GM23338 (cell line): ENCODE data around the gene RCSD1. TPM values are rescaled to one million over a fixed set of nuclear protein-coding genes. Genes with fewer than 3 reads are reported as not detected.

Source experiments
- ATAC-seq: fragments of 200-7000 bp; cut with Tn5 transposase; 3 replicates; pipeline ENCODE4 v1.9.1; 2020
- DNase-seq: peaks from one replicate; pipeline ENCODE4 v3.0.0-alpha.2; 2015; ENCODE audit warnings: low spot score
- H2AFZ ChIP-seq: fragments of 200-600 bp; sonication (generic); 2 replicates; pipeline ENCODE4 v1.8.0; 2016; ENCODE audit warnings: antibody characterized with exemption, mild to moderate bottlenecking, moderate library complexity
- H3F3A ChIP-seq: fragments of 200-600 bp; sonication (generic); replicated peaks from 2 replicates; pipeline ENCODE4 v1.8.0; 2017; ENCODE audit warnings: antibody characterized with exemption, mixed run types, low read depth
- H3K27ac ChIP-seq: fragments of 200-600 bp; sonication (generic); 2 replicates; pipeline ENCODE4 v1.6.1; 2016; ENCODE audit warnings: low read depth
- H3K27me3 ChIP-seq: fragments of 200-600 bp; sonication (generic); 2 replicates; pipeline ENCODE4 v1.8.0; 2016; ENCODE audit warnings: mild to moderate bottlenecking, mixed run types, moderate library complexity; ENCODE audit not compliant: insufficient read depth
- H3K36me3 ChIP-seq: fragments of 200-600 bp; sonication (generic); 2 replicates; pipeline ENCODE4 v1.8.0; 2016; ENCODE audit warnings: mild to moderate bottlenecking; ENCODE audit not compliant: insufficient read depth
- H3K4me1 ChIP-seq: fragments of 200-600 bp; sonication (generic); 2 replicates; pipeline ENCODE4 v1.8.0; 2016; ENCODE audit warnings: mild to moderate bottlenecking, moderate library complexity; ENCODE audit not compliant: insufficient read depth
- H3K4me2 ChIP-seq: fragments of 200-600 bp; sonication (generic); 2 replicates; pipeline ENCODE4 v1.7.1; 2017; ENCODE audit warnings: mixed run types
- H3K4me3 ChIP-seq: fragments of 200-600 bp; sonication (generic); 2 replicates; pipeline ENCODE4 v1.6.1; 2016; ENCODE audit warnings: mixed run types
- H3K79me2 ChIP-seq: fragments of 200-600 bp; sonication (generic); replicated peaks from 2 replicates; pipeline ENCODE4 v1.8.0; 2017; ENCODE audit warnings: mild to moderate bottlenecking; ENCODE audit not compliant: insufficient read depth
- H3K9me2 ChIP-seq: fragments of 200-600 bp; sonication (generic); 2 replicates; pipeline ENCODE4 v1.8.0; 2017; ENCODE audit not compliant: insufficient read depth
- H4K20me1 ChIP-seq: fragments of 200-600 bp; sonication (generic); replicated peaks from 2 replicates; pipeline ENCODE4 v1.8.0; 2017; ENCODE audit warnings: mild to moderate bottlenecking; ENCODE audit not compliant: insufficient read depth
- H3K27ac Mint-ChIP-seq: 2 replicates; pipeline ENCODE4 v1.8.0; 2020; ENCODE audit warnings: inconsistent platforms, mild to moderate bottlenecking, moderate library complexity, mixed read lengths
- H3K27me3 Mint-ChIP-seq: 3 replicates; pipeline ENCODE4 v1.8.0; 2022; ENCODE audit warnings: low read depth, mild to moderate bottlenecking, moderate library complexity, mixed read lengths, inconsistent platforms; ENCODE audit not compliant: insufficient read depth, poor library complexity
- H3K36me3 Mint-ChIP-seq: 3 replicates; pipeline ENCODE4 v1.8.0; 2021; ENCODE audit warnings: low read depth, mild to moderate bottlenecking, inconsistent platforms, moderate library complexity, mixed read lengths
- H3K4me1 Mint-ChIP-seq: 3 replicates; pipeline ENCODE4 v1.8.0; 2020; ENCODE audit warnings: mild to moderate bottlenecking, inconsistent platforms, mixed read lengths
- H3K4me3 Mint-ChIP-seq: 3 replicates; pipeline ENCODE4 v1.8.0; 2021; ENCODE audit warnings: moderate library complexity, mild to moderate bottlenecking, inconsistent platforms, mixed read lengths
- H3K9me3 Mint-ChIP-seq: 3 replicates; pipeline ENCODE4 v1.8.0; 2020; ENCODE audit warnings: moderate library complexity, mild to moderate bottlenecking, inconsistent platforms, mixed read lengths
- CREB1 ChIP-seq: fragments of 250-450 bp; sonication (Bioruptor Pico); IDR thresholded peaks from 2 replicates; pipeline ENCODE4 v1.5.0; 2020; ENCODE audit warnings: low read depth, mild to moderate bottlenecking, moderate library complexity
- ETS1 ChIP-seq: IDR thresholded peaks from 2 replicates; pipeline ENCODE4 v1.6.1; 2016; ENCODE audit warnings: antibody characterized with exemption
- EZH2 ChIP-seq: fragments of 200-600 bp; sonication (generic); IDR thresholded peaks from one replicate; pipeline ENCODE4 v1.8.0; 2017; ENCODE audit warnings: antibody characterized with exemption, mild to moderate bottlenecking, low read depth; ENCODE audit not compliant: unreplicated experiment
- EZH2phosphoT487 ChIP-seq: fragments of 200-600 bp; sonication (generic); IDR thresholded peaks from one replicate; pipeline ENCODE4 v1.8.1; 2018; ENCODE audit warnings: antibody characterized with exemption; ENCODE audit not compliant: unreplicated experiment
- STAT1 ChIP-seq: IDR thresholded peaks from one replicate; pipeline ENCODE4 v1.6.1; 2016; ENCODE audit warnings: antibody characterized with exemption; ENCODE audit not compliant: unreplicated experiment
- ZNF462 ChIP-seq: fragments of 250-450 bp; sonication (Bioruptor Pico); IDR thresholded peaks from 2 replicates; pipeline ENCODE4 v1.5.0; 2020; ENCODE audit warnings: mild to moderate bottlenecking, moderate library complexity
- polyA plus RNA-seq: library from polyadenylated mRNA; unstranded; fragments of >200 nt; fragmentation: Nextera tagmentation; extraction: Ambion mirVana; gene quantifications from 2 replicates; pipeline ENCODE4 v1.2.1, GENCODE V29; 2016
- total RNA-seq: library from RNA; depleted of rRNA; stranded (reverse); fragments of >200 nt; shearing (Covaris generic); gene quantifications from 2 replicates; pipeline ENCODE4 v1.2.3, GENCODE V29; 2014
- TF ChIP-seq, protein P1 (sequence below): IDR thresholded peaks from one replicate; pipeline ENCODE4 v1.6.1; 2018; ENCODE audit warnings: antibody characterized with exemption; ENCODE audit not compliant: unreplicated experiment
- TF ChIP-seq, protein P2 (sequence below), 2 experiments: fragments of 200-600 bp in 1 of 2; sonication (generic) in 1 of 2; conservative IDR thresholded peaks; 2 replicates each; pipeline versions ENCODE4 v1.5.1 to v1.6.1; 2016 to 2017; ENCODE audit warnings: antibody characterized with exemption in 2 of 2, low read depth in 2 of 2, mild to moderate bottlenecking in 2 of 2, moderate library complexity in 1 of 2

The RCSD1 gene
- total and polyA plus RNA-seq, 2 experiments from 2014 or later, result 0.18 to 0.73 TPM

- Histone ChIP-seq H3K36me3 (no peaks in the 10 kb centered on the region), H3F3A (no peaks in the 10 kb centered on the region), H3K27ac (no peak overlapping the region), H2AFZ (no peak overlapping the region), H3K4me1 (no peaks in the 10 kb centered on the region), H3K4me2 (no peak overlapping the region), H4K20me1 (no peaks in the 10 kb centered on the region), H3K4me3 (no peak overlapping the region), H3K9me2 (peaks cover 10% of the 10 kb centered on the region; the same call in 1 of the 2 replicates), H3K79me2 (no peaks in the 10 kb centered on the region), H3K27me3 (no peaks in the 10 kb centered on the region)
- TF ChIP-seq, protein P1, sequence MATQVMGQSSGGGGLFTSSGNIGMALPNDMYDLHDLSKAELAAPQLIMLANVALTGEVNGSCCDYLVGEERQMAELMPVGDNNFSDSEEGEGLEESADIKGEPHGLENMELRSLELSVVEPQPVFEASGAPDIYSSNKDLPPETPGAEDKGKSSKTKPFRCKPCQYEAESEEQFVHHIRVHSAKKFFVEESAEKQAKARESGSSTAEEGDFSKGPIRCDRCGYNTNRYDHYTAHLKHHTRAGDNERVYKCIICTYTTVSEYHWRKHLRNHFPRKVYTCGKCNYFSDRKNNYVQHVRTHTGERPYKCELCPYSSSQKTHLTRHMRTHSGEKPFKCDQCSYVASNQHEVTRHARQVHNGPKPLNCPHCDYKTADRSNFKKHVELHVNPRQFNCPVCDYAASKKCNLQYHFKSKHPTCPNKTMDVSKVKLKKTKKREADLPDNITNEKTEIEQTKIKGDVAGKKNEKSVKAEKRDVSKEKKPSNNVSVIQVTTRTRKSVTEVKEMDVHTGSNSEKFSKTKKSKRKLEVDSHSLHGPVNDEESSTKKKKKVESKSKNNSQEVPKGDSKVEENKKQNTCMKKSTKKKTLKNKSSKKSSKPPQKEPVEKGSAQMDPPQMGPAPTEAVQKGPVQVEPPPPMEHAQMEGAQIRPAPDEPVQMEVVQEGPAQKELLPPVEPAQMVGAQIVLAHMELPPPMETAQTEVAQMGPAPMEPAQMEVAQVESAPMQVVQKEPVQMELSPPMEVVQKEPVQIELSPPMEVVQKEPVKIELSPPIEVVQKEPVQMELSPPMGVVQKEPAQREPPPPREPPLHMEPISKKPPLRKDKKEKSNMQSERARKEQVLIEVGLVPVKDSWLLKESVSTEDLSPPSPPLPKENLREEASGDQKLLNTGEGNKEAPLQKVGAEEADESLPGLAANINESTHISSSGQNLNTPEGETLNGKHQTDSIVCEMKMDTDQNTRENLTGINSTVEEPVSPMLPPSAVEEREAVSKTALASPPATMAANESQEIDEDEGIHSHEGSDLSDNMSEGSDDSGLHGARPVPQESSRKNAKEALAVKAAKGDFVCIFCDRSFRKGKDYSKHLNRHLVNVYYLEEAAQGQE, result no peak
- TF ChIP-seq EZH2phosphoT487, result no peak
- no peak for TF ChIP-seq CREB1 (CRISPR knock-in tag)
- TF ChIP-seq, protein P2, sequence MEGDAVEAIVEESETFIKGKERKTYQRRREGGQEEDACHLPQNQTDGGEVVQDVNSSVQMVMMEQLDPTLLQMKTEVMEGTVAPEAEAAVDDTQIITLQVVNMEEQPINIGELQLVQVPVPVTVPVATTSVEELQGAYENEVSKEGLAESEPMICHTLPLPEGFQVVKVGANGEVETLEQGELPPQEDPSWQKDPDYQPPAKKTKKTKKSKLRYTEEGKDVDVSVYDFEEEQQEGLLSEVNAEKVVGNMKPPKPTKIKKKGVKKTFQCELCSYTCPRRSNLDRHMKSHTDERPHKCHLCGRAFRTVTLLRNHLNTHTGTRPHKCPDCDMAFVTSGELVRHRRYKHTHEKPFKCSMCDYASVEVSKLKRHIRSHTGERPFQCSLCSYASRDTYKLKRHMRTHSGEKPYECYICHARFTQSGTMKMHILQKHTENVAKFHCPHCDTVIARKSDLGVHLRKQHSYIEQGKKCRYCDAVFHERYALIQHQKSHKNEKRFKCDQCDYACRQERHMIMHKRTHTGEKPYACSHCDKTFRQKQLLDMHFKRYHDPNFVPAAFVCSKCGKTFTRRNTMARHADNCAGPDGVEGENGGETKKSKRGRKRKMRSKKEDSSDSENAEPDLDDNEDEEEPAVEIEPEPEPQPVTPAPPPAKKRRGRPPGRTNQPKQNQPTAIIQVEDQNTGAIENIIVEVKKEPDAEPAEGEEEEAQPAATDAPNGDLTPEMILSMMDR (conservative IDR thresholded peaks at IDR 0.05; ENCODE audit: low read depth in 2 of 2), result no peak
- no peak for TF ChIP-seq EZH2
- no peak for TF ChIP-seq ETS1
- TF ChIP-seq ZNF462 (CRISPR knock-in tag), result no peak
- no peak for TF ChIP-seq STAT1
- no peak for DNase-seq
- no peak for ATAC-seq
- Mint-ChIP-seq H3K36me3 (no peaks in the 10 kb centered on the region), H3K9me3 (no peaks in the 10 kb centered on the region), H3K27me3 (peaks cover 4% of the 10 kb centered on the region), H3K4me1 (peaks cover 10% of the 10 kb centered on the region; the same call in 2 of the 3 replicates), H3K27ac (no peak overlapping the region), H3K4me3 (no peak overlapping the region)
These were observed 40.5 kb downstream of the RCSD1 start for GRCh38 chr1:167670563-167670962.
